DMS114 treated with DMSO at 0.1 percent for 48 hours (cell line): Measurements from ENCODE around the gene RIPOR3.
"Not testable (repeated sequence)": the region's sequence is repeated elsewhere in the genome, so short reads cannot be mapped to it uniquely, and the experiment has no call there.

Source experiments
- DNase-seq: peaks from one replicate; lab custom pipeline; 2025; ENCODE audit not compliant: unreplicated experiment; lab: John Stamatoyannopoulos, UW

The RIPOR3 gene

GRCh38 chr20:50680105-50680960, 11.0 kb downstream of the RIPOR3 start:
- DNase-seq: no peak

- no peak for DNase-seq
Observed at GRCh38 chr20:50679753-50680104, 11.6 kb downstream of the RIPOR3 start.

GRCh38 chr20:50678169-50678898, 13.0 kb downstream of the RIPOR3 start:
- DNase-seq: no peak

GRCh38 chr20:50676858-50677257, 14.5 kb downstream of the RIPOR3 start:
- DNase-seq: no peak

- not testable (repeated sequence) for DNase-seq
Observed at GRCh38 chr20:50676377-50676731, 15.0 kb downstream of the RIPOR3 start.

GRCh38 chr20:50675671-50676376, 15.5 kb downstream of the RIPOR3 start:
- no peak for DNase-seq

- no peak for DNase-seq
Observed at GRCh38 chr20:50674138-50674825, 17.1 kb downstream of the RIPOR3 start.

GRCh38 chr20:50673466-50674137, 17.7 kb downstream of the RIPOR3 start:
- DNase-seq: no peak

GRCh38 chr20:50673146-50673465, 18.2 kb downstream of the RIPOR3 start:
- no peak for DNase-seq

GRCh38 chr20:50672400-50673145, 18.8 kb downstream of the RIPOR3 start:
- DNase-seq: no peak

- no peak for DNase-seq
Observed at GRCh38 chr20:50671626-50672025, 19.7 kb downstream of the RIPOR3 start.

GRCh38 chr20:50671010-50671409, 20.3 kb downstream of the RIPOR3 start:
- not testable (repeated sequence) for DNase-seq

- no peak for DNase-seq
Observed at GRCh38 chr20:50670126-50670862, 21.0 kb downstream of the RIPOR3 start.

GRCh38 chr20:50668798-50669197, 22.5 kb downstream of the RIPOR3 start:
- DNase-seq: no peak

GRCh38 chr20:50668326-50668725, 23.0 kb downstream of the RIPOR3 start:
- DNase-seq: no peak

GRCh38 chr20:50666709-50667298, 24.5 kb downstream of the RIPOR3 start:
- no peak for DNase-seq

GRCh38 chr20:50664254-50664653, 27.1 kb downstream of the RIPOR3 start:
- DNase-seq: no peak

GRCh38 chr20:50663095-50663821, 28.1 kb downstream of the RIPOR3 start:
- no peak for DNase-seq
